ENCODE data around the gene ITLN1. TPM values are rescaled to one million over a fixed set of nuclear protein-coding genes. Genes with fewer than 3 reads are reported as not detected.
"Not testable (repeated sequence)": the region's sequence is repeated elsewhere in the genome, so short reads cannot be mapped to it uniquely, and the experiment has no call there.

Gene ITLN1
- total RNA-seq, 2 experiments from 2014 or later = not detected

DNA sequence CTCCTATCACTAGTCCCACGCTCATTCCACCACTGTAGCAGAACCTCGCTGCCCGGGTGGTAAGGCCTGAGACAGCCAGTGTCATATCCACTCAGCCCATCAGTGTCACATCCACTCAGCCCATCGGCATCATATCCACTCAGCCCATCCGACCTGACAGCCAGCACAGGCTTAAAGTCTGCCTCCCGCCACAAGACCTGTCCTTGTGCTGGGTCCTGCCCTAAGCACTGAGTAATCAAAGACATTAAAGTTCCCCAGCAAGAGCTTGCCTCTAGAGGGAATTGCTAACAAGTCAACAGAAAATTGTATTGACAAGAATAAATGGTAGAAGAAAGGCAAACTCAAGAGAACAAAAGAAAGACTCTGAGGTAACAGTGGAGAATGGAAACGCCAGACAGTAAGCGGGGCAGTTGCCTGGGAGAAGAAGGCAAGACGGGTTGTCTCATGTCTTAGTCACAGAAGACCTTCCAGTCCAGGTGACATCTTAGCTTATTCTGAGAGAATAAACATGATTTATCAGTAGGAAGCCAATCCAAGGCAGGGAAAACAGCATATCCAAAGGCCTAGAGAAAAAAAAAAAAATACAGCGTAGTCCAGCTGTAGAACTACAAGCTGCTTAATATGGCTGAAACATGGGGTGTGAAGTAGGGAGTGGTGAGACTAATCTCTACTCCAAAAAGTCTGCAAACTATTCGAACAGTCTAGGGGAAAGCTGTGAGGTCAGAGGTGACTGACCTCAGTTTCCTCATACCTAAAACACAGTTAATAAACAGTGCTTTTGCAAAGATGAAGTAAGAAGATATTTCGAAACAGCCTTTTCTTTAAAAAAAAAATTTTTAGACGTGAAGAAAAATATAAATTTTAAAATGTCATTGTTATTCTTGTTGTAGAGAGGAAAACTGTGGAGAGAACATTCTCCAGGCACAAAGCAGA is 1.1 kb downstream of the ITLN1 start:
- peaks cover 5% of the 10 kb centered on the region for H3K4me1 Mint-ChIP-seq (ENCODE audit: low read depth)
- TF ChIP-seq, protein P1, sequence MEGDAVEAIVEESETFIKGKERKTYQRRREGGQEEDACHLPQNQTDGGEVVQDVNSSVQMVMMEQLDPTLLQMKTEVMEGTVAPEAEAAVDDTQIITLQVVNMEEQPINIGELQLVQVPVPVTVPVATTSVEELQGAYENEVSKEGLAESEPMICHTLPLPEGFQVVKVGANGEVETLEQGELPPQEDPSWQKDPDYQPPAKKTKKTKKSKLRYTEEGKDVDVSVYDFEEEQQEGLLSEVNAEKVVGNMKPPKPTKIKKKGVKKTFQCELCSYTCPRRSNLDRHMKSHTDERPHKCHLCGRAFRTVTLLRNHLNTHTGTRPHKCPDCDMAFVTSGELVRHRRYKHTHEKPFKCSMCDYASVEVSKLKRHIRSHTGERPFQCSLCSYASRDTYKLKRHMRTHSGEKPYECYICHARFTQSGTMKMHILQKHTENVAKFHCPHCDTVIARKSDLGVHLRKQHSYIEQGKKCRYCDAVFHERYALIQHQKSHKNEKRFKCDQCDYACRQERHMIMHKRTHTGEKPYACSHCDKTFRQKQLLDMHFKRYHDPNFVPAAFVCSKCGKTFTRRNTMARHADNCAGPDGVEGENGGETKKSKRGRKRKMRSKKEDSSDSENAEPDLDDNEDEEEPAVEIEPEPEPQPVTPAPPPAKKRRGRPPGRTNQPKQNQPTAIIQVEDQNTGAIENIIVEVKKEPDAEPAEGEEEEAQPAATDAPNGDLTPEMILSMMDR (IDR thresholded peaks at IDR 0.05) = no peak
- peaks cover under 1% of the 10 kb centered on the region for H3K27me3 Mint-ChIP-seq
- H3K4me3 Mint-ChIP-seq = no peak overlapping the region
- Histone ChIP-seq H3K9me3 (ENCODE audit: control insufficient read depth in 1 of 2, insufficient read depth in 1 of 2, low read length in 2 of 2) (no peaks in the 10 kb centered on the region), H3K27ac (ENCODE audit: low read depth in 1 of 2, low read length in 2 of 2) (no peak overlapping the region), H3K4me1 (ENCODE audit: insufficient read depth, low read length) (peaks cover 9% of the 10 kb centered on the region), H3K4me3 (ENCODE audit: low read length) (no peak overlapping the region), H3K36me3 (ENCODE audit: insufficient read depth, low read length) (no peaks in the 10 kb centered on the region), H3K27me3 (ENCODE audit: control insufficient read depth in 1 of 2, insufficient read depth in 2 of 2, low read length in 2 of 2) (no peaks in the 10 kb centered on the region)
- H3K9me3 Mint-ChIP-seq = no peaks in the 10 kb centered on the region
- intact Hi-C loops (cut with DNase I, micrococcal nuclease) = loop anchor here (1.0 to 10.0 kb wide), 5 partner anchors 49 to 469 kb away; no protein-coding TSS in a partner anchor
- ATAC-seq (ENCODE audit: poor library complexity) (no peak), DNase-seq (no peak)
- ChIA-PET CTCF (interaction anchor here (0.6 to 1.9 kb wide), 5 partner anchors 19 to 157 kb away, joined by 3 to 9 read pairs (median 3); no protein-coding TSS in a partner anchor), POLR2A (interaction anchor here (3.2 kb wide), 1 partner anchor 47 kb away, joined by 19 read pairs; no protein-coding TSS in a partner anchor)
- no peak overlapping the region for H3K27ac Mint-ChIP-seq
- no peaks in the 10 kb centered on the region for H3K36me3 Mint-ChIP-seq (ENCODE audit: low read depth)

DNA sequence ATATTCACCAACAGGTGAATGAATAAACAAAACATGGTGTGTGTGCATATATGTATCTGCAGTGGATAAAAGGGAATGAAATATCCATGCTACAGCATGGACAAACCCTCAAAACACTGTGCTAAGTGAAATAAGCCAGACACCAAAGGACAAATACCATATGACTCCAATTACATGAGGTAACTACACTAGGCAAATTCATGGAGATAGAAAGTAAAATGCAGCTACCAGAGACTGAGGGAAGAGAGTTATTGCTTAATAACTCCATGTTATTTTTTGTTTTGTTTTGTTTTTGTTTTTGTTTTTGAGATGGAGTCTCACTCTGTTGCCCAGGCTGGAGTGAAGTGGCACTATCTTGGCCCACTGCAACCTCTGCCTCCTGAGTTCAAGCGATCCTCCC is 2.4 kb downstream of the ITLN1 start:
- intact Hi-C loops (cut with DNase I, micrococcal nuclease) = loop anchor here in 1 of 2 experiments (10.0 kb wide), 1 partner anchor 468 kb away; no protein-coding TSS in a partner anchor
- DNase-seq (no peak), ATAC-seq (ENCODE audit: poor library complexity) (no peak)
- Histone ChIP-seq H3K4me3 (ENCODE audit: low read length) (no peak overlapping the region), H3K4me1 (ENCODE audit: insufficient read depth, low read length) (peaks cover 10% of the 10 kb centered on the region), H3K27me3 (ENCODE audit: control insufficient read depth in 1 of 2, insufficient read depth in 2 of 2, low read length in 2 of 2) (no peaks in the 10 kb centered on the region), H3K27ac (ENCODE audit: low read depth in 1 of 2, low read length in 2 of 2) (no peak overlapping the region), H3K9me3 (ENCODE audit: control insufficient read depth in 1 of 2, insufficient read depth in 1 of 2, low read length in 2 of 2) (no peaks in the 10 kb centered on the region), H3K36me3 (ENCODE audit: insufficient read depth, low read length) (no peaks in the 10 kb centered on the region)
- no peaks in the 10 kb centered on the region for H3K9me3 Mint-ChIP-seq
- no peak overlapping the region for H3K4me3 Mint-ChIP-seq
- no peaks in the 10 kb centered on the region for H3K27me3 Mint-ChIP-seq
- H3K27ac Mint-ChIP-seq = no peak overlapping the region
- POLR2A ChIA-PET = interaction anchor here (0.8 to 3.2 kb wide), 2 partner anchors 46 to 86 kb away, joined by 3 to 19 read pairs; partner anchors contain the start of gene LY9
- peaks cover 5% of the 10 kb centered on the region for H3K4me1 Mint-ChIP-seq (ENCODE audit: low read depth)
- CTCF ChIA-PET = no interaction called here
- no peaks in the 10 kb centered on the region for H3K36me3 Mint-ChIP-seq (ENCODE audit: low read depth)
- TF ChIP-seq, protein P1 (IDR thresholded peaks at IDR 0.05) = no peak

DNA sequence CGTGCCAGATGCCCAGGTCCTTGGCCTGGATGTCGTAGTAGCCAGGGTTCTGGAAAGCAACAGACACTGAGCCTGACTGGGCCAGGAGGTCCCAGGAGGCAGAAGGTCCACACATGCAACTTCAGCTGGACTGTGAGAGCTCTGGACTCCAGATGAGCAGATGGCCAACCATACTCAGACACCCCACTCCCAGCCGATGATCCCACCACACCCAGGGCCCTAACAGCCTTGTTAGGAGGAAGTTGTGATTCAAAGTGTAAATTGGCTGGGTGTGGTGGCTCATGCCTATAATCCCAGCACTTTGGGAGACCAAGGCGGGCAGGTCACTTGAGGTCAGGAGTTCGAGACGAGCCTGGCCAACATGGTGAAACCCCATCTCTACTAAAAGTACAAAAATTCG is 3.7 kb downstream of the ITLN1 start:
- intact Hi-C loops (cut with DNase I, micrococcal nuclease) = loop anchor here in 1 of 2 experiments (10.0 kb wide), 1 partner anchor 466 kb away; no protein-coding TSS in a partner anchor
- H3K9me3 ChIP-seq (ENCODE audit: control insufficient read depth in 1 of 2, insufficient read depth in 1 of 2, low read length in 2 of 2); H3K4me3 ChIP-seq (ENCODE audit: low read length); H3K27ac Mint-ChIP-seq; H3K9me3 Mint-ChIP-seq; H3K27me3 ChIP-seq (ENCODE audit: control insufficient read depth in 1 of 2, insufficient read depth in 2 of 2, low read length in 2 of 2); CTCF ChIA-PET; H3K27me3 Mint-ChIP-seq; H3K27ac ChIP-seq (ENCODE audit: low read depth in 1 of 2, low read length in 2 of 2); H3K36me3 Mint-ChIP-seq (ENCODE audit: low read depth); ATAC-seq (ENCODE audit: poor library complexity); H3K4me3 Mint-ChIP-seq; H3K36me3 ChIP-seq (ENCODE audit: insufficient read depth, low read length); DNase-seq: not testable (repeated sequence)
- peaks cover 21% of the 10 kb centered on the region for H3K4me1 ChIP-seq (ENCODE audit: insufficient read depth, low read length)
- peaks cover 16% of the 10 kb centered on the region for H3K4me1 Mint-ChIP-seq (ENCODE audit: low read depth)
- POLR2A ChIA-PET = interaction anchor here (1.5 kb wide), 1 partner anchor 44 kb away, joined by 4 read pairs; no protein-coding TSS in a partner anchor

Measured in CD4-positive, alpha-beta T cell (primary cell).